HG03378 (cell line): ENCODE measurements around the gene MCC.

Source experiments
- ATAC-seq: cut with Tn5 transposase; IDR thresholded peaks from one replicate; pipeline ENCODE4 v1.9.1; 2021; ENCODE audit warnings: mild to moderate bottlenecking, moderate library complexity; ENCODE audit not compliant: unreplicated experiment

The MCC gene

DNA sequence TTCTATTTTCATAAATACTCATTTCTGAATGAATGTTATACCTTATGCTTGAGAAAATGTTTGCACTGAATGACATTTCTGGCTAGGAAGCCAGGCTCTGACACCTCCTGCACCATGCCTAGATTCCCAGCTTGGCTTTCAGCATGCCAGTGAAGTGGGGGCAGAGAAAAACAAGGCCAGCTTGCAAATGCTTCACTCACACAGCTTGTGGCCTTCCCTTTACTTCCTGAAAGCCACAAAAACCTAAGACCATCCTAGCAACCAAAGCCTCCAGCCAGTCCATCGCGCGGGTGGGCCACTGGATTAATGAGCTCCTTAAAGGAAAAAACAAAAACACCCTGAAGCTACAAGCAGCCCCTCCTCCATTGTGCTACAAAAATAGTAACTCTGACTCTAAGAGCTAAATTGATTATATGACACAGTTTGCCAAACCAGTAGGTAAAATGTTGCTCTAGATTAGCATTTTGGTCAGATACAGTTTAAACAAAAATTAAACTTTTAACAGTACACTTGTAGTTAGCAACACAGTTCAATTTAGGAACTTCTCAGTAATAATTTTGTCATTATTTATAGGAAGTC is 213.3 kb downstream of the MCC start:
- no peak for ATAC-seq

DNA sequence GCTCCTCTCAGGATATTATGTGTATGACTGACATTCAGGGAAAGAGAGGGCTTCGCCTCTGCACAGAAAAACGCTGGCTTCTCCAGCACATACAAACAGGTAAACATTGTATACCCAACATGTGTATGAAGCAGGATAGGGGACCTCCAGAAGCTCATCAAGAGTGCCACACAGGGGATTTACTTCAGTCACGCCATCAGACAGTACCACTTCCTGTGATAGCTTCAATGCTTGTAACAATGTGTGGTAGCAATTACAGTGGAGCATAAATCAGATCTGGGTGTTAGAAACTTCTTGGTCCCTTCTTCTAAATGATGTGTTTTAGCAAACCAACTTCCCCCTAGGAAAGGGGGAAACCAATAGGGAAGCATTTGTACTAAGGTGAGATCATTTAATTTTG is 214.3 kb downstream of the MCC start:
- ATAC-seq = peak; percentile 77

DNA sequence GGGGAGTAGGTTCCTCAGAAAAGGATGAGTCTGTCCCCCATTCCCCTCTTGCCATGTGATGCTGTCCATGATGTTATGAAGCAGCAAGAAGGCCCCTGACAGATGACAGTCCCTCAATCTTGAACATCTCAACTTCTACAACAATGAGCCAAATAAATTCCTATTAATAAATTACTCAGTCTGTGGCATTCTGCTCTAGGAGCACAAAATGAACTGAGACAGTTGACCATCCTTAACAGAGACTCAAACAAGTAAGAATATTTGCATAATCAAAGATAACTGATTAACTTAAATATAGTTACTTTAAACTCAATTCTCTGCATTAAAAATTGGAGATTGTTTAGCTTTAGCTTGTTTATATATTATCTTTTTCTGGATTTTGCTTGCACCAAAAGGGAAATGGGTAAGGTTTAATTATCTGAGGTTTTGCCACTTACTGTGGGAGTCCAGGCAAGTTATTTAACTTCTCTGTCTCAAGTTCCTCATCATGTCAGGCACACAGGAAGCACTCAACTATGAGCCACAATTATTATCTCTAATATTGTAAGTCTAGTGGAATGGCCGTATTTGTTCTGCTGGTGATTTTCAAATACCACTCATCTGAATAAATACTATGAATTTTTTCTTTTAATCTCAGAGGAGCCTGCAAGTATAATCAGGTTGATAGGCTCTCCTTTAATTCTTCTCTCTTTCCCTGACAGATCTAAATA is 216.4 kb downstream of the MCC start:
- ATAC-seq = peak; percentile 41

DNA sequence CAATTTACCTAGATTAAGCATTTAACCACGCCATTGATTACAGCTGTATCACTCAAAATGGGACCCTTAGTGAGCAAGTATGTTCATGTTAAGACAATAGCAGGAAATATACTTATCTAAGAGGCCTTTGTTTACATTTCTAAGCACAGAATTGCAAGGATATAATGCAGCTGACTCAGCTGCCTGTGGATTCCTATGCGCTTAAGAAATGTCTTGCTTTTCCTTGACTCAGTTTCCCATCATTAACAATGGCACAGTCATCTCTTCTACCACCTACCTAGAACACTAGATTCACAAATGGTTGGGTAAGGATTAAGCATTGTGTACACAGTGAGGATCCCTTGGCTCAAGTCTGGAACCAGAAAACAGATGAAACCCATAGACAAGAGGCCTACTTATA is 217.2 kb downstream of the MCC start:
- ATAC-seq = no peak

DNA sequence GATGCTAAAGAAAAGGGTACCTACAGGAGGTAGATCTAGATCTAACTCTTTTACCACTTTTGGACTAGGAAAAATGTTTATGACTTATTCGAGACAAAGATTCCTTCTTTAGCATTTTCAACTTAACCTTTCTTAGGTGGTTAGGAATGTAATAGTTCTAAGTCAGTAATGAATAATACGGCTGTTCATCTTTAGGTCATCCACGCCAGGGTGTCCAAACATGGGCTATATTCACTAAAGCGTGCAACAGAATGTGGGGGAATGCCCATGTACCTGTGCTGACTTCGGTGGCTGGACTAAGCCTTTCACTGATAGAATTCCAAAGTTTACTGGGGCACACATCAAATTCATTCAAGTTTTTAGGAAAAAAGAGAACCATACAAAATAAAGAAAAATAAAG is 218.2 kb downstream of the MCC start:
- no peak for ATAC-seq

DNA sequence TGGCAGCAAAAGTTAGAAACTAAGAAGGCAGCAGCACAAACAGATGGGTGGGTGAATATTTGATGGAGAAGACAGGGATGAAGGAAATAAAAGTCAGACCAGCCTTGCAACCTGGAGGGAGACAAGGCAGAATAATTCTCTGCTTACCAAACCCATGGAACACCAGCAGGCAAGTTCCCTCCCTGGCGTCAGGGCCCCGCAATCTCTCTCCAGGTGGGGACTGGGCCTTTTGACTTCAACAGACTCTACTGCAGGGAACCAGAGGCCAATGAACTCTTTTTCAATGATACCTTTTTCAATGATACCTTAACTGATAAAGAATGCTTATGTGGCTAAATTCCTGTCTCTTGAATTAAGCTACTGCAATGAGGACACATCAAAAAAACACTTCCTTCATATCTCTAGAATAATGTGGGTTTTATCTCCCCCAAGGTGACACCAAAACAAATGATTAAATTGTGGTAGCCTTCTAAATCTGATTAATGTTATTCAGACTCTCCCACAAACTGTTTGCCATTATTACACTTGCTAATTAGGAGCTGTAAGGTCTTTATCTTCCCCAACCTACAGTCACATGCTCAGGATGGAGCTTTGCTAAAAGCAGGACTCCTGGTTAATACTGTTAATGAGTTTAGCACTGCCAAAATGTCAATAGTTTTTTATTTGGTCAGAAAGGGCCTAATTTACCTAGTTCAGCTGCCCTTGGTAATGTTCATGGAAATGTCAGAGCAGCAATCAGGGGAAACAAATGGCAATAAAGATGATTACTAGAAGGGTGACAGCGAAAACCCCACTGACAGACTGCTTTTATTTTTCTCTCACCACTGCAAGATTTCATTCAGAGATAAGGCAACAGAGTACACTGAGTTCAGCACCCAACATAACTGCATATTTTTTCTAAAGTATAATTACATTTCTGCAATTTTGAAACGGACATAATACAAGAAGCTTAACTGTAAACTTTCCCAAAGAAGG is 218.9 kb downstream of the MCC start:
- ATAC-seq = no peak

DNA sequence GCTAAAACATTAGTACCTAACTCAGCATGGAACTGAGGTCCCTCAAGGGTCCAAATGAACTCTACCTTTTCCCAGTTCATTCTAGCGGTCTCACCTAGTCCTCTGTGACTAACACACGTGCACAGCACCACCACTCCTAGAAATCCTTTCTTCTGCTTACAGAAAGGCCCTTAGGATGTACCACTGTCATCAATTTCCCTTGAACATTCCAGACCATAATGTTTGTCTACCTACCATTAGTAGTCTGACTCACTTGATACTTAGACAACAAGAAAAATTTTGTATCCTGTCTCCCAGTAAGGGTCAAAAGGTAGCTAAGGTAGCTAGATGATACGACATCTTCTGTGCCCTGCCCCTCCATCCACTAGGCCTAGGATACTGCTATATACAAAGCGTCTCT is 220.0 kb downstream of the MCC start:
- ATAC-seq = no peak

DNA sequence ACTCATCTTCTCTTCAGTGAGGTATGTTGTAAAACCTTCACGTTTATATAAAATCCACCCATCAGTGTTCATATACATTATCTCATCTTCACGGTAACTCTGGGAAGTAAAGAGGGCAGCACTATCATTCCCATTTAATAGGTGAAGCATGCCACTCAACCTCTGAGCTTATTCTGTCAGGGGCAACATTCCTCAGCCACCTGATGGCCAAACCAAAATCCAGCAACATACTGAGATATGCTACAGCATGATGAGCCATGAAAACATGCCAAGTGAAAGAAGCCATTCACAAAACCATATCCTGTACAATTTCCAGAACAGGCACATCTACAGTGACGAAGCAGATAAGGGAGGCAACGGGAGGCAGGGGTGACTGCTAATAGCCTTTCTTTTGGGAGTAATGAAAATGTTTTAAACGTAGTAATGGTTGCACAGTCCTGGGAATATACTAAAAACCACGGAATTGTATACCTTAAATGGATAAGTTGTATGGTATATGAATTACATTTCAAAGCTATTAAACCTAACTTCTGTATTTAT is 220.8 kb downstream of the MCC start:
- no peak for ATAC-seq

DNA sequence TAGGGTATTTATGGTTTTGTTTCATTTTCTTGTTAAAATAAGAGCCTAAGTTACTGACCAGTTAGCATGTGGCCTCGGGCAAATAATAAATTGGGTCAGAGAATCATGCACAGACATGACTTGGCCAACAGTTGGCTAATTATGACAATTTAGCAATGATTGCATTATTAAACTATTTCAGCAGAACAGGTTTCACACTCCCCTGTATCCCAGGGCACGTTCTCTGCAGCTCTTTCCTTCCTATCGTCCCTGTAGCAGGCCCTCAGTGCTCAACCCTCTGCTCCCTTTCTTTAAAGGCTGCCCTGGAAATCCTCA is 221.4 kb downstream of the MCC start:
- ATAC-seq = no peak

DNA sequence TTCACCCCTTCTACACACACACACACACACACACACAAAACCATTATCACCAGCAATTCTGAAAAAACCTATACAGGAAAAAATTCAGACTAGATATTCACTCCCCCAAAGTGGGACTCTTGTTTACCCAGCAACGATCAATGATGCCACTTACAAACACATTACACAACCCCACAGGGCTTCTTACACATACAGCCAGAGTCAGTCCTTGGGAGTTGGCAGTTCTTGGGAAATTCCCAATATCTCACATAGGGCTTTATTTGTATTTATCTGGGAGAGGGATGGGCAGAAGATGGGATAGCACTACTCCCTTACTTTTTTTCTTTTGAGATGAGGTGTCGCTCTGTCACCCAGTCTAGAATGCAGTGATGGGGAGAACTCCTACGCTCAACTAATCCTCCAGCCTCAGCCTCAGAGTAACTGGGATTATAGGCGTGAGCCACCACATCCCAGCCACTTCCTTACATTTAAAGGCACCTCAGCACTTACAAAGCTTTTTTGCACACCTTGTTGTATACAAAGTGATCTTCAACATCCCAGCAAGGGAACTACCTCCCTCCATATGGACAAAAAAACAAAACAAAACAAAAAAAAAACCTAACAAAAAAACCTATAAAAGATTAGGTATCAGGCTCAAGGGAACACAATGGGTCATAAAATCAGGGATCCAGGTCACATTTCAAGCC is 221.9 kb downstream of the MCC start:
- ATAC-seq = no peak

DNA sequence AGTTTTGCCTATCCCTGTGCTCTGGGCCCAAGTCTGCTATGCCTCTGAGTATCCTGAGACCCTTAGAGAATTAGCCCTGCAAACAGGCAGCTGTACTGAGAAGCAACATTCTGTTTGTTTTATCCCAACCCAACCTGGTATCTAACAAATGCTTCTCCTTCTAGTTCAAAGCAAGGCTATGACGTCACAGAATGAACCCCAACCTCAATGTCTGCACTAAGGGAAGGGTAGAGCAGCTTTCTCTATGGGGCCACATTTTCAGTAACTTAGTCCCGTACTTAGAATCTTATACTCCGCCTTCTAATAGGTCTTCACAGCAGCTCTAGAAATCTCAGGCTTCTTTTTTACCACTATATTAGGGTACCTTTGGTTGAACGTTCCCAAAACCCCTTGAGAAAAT is 223.1 kb downstream of the MCC start:
- ATAC-seq = no peak

DNA sequence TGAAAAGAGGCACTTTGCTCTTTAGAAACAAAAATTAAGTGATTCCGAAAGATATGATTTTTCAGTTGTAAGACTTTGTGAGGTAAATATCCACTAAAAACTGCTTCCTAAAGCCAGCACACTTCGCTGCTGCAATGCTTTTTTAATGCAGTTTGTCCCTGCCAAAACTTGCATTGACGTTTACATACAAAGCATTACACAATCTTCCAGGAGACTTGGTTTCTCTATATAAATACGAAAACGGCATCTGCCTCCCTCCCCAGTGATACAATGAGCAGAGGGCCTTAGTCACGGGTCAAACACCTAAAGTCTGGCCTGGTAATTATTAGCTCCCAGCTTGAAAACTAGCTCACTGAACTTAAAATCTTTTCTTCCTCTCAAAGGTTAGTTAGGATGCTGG is 224.2 kb downstream of the MCC start:
- no peak for ATAC-seq

DNA sequence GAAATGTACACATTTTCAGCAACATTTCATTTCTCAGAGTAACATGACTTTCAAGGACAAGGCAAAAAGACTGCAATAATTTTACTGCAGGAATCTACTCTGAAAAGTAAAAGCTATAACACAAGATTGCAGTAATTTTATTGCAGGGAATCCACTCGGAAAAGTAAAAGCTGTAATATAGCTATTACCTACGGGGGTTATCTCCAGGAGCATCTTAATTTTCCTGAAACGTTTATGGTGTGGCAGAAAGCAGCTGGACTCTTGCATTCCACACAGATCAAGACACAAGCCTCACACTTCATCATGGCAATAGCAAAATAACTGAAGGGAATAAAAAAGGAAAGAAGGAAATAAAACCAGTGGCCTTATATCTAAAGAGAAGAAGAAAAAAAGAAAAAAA is 224.7 kb downstream of the MCC start:
- ATAC-seq = no peak

DNA sequence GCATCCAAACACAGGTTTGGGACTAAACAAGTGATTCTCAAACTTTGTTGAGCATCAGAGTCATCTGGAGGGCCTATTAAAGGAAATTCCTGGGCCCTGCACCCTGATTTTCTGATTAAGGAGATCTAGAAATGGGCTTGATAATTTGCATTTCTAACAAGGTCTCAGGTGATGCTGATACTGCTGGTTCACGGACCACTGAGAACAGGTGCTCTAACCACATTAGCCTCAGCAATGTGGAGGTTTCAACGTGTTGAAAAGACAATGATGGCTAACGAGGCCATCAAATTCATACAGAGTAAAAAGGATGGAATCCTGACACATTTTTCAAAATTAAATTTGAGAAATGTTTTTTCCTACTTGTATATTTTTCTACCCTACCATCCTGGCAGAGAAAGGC is 225.6 kb downstream of the MCC start:
- no peak for ATAC-seq

DNA sequence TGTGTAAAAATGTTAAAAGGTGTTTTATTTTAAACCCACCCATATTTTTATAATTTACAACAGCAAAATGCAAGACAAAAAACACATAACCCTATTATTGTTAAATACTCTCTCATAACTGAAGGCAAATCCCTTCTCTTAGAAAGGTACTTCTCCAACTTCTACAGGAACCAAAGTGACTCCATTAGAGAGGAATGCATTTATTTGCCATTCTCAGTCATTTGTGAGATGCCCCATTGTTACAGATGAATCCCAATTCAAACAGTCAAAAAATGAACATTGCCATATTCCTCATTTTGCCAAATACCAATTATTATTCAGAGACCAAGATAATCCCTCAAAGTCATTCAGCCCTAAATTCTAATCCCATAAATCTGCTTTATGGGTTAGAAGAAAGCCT is 229.2 kb downstream of the MCC start:
- no peak for ATAC-seq

DNA sequence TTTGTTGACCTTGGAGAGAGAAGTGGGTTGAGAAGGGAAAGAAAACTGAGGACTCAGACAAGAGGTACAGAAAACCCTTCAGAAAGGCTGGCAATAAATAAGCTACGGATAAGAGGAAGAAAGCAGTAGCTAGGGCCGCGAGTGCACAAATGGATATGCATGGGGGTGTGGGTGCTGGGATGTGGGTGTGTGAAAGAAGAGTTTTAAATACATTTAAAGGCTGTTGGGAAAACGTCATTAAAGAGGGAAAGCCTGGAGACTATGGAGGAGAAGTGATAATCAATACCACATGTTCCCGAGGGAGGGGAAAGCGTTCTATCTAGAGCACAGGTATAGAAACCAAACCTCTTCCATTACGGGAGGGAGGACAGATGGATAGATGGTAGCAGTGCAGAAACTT is 230.7 kb downstream of the MCC start:
- ATAC-seq = no peak

DNA sequence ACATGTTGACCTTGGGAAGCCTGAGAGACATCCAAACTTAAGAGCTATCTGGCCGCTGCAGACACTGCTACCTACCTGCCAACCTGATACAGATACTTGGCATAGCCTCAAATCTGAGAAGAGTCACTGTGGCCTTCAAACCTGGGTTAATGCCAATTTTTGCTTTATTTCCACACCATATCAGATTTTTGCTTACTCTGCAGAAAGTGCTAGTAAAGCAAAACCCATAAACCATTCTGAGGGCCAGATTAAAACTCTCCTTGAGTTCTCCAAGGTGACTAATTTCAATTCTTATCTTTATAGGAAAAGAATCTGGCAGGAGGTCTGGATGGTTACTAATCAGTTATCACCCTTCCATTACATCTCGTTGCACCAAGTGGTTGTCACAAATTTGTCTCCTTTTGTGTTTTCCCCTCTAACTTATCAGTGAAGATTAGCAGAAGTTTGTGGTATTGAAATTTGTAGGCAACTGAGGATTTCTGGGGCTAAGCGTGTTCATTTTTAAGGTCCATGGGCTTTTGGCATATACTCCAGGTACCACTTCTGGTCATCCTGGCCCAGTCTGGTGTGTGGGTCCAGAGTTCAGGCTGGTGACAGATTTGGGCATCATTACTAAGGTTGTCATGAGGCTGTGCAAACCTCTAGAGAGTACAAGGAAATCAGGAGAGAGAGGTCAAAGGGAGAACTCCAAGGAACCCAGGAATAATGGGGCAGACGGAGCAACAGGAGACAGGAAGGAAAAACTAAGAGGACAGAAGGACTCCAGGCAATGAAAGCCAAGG is 231.4 kb downstream of the MCC start:
- ATAC-seq = no peak

DNA sequence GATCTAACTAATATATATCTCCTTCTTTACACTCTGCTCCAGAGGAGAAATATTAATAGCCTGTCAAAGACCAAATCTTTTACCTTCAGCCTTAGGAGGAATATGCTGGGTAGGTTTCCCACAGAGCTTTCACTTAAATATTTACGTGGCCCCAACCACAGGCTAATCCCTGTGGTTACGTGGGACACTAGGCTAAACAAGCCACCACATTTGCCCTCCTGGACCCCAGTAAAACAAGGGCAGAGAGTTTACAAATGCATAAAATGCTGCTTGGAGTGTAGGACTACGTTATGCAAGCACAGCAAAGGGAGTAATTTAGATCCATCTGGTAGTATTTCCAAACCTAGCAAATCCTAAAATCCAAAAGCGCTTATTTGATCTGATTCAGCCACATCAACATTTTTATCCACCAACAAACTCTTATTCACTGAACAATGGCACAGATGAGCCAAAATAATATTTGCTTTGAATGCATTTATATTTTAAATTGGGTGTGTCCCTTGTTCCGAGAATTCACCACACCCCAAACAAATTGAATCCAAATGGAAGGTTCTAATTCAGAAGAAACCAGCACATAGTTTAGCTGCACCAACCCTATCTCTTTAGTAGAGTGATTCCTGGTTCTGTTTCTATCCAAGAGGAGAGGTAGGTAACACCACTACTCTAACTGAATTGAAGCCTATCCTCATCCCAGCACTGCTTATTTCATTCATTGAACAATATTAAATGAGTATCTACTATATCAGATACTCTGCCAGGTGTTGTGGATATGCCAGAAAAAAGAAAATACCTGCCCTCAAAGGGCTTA is 232.5 kb downstream of the MCC start:
- ATAC-seq = no peak

DNA sequence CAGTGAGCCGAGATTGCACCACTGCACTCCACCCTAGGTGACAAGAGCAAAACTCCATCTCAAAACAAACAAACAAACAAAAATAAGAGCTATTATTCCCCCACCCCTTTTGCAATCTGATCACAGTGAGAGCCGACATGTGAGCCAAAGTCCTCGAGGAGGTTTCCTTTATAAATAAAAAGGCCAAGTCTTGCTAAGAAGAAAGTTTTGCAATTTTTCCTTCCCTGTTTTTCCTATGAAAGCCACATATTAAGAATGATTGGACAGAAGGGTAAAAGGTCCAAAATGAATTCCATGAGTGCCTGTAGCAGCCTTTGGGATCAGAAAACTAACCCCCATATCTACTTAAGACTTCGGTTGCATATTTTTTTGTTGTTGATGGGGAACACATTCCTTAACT is 233.1 kb downstream of the MCC start:
- no peak for ATAC-seq

DNA sequence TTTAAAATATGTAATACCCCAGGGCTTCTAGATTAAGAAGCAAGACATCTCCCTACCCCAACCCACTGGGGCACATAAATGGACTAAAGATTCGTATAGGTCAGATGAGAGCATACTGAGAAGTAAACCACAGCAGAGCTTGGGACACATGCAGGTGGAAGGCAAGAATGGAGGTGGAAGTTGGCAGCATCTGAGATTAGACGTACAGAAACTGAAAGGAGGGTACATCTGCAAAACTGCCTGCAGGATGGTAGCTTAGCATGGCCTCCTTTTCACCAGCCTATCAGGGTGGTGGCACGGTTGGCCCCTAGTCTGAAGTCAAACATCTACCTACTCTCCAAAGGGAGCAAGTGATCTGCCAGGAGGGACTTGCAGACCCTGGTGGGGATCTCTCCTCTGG is 235.2 kb downstream of the MCC start:
- no peak for ATAC-seq
